PC-3 (cell line): ENCODE measurements around the gene GPC2.
"Not testable (repeated sequence)": the region's sequence is repeated elsewhere in the genome, so short reads cannot be mapped to it uniquely, and the experiment has no call there.

Source experiments
- EZH2 ChIP-seq: fragments of 300-600 bp; sonication (generic); IDR thresholded peaks from one replicate; pipeline ENCODE4 v1.6.1; 2017; ENCODE audit warnings: antibody characterized with exemption, mild to moderate bottlenecking, low read length; ENCODE audit not compliant: unreplicated experiment
- EZH2phosphoT487 ChIP-seq: fragments of 300-600 bp; sonication (generic); IDR thresholded peaks from 2 replicates; pipeline ENCODE4 v1.6.1; 2018; ENCODE audit warnings: mild to moderate bottlenecking, antibody characterized with exemption, low read length, borderline replicate concordance
- TF ChIP-seq, protein P1 (sequence below): fragments of 300-600 bp; sonication (generic); conservative IDR thresholded peaks from 2 replicates; pipeline ENCODE4 v1.5.1; 2017; ENCODE audit warnings: antibody characterized with exemption, low read depth, mild to moderate bottlenecking, low read length

DNA sequence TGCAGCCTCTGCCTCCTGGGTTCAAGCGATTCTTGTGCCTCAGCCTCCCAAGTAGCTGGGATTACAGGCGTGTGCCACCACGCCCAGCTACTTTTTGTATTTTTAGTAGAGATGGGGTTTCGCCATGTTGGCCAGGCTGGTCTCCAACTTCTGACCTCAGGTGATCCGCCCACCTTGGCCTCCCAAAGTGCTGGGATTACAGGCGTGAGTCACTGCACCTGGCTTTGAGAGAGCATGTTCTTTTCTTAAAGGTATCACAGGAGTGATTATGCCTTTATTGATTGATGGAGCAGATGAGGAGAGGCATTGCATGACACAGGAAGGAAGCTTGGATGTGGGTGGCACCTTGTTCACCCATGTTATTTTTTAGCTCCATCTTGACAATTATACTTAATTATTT, 5.9 kb upstream of the GPC2 start:
- not testable (repeated sequence) for TF ChIP-seq EZH2, EZH2phosphoT487
- TF ChIP-seq, protein P1, sequence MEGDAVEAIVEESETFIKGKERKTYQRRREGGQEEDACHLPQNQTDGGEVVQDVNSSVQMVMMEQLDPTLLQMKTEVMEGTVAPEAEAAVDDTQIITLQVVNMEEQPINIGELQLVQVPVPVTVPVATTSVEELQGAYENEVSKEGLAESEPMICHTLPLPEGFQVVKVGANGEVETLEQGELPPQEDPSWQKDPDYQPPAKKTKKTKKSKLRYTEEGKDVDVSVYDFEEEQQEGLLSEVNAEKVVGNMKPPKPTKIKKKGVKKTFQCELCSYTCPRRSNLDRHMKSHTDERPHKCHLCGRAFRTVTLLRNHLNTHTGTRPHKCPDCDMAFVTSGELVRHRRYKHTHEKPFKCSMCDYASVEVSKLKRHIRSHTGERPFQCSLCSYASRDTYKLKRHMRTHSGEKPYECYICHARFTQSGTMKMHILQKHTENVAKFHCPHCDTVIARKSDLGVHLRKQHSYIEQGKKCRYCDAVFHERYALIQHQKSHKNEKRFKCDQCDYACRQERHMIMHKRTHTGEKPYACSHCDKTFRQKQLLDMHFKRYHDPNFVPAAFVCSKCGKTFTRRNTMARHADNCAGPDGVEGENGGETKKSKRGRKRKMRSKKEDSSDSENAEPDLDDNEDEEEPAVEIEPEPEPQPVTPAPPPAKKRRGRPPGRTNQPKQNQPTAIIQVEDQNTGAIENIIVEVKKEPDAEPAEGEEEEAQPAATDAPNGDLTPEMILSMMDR: not testable (repeated sequence)
